ENCODE results near the gene GORASP2. TPM values are rescaled to one million over a fixed set of nuclear protein-coding genes. Genes with fewer than 3 reads are reported as not detected.

Gene GORASP2
- total and polyA plus RNA-seq, 2 of the 8 experiments (the other 6 are each of a cell fraction or from before 2014, with no cell fraction given): 86.8 to 214 TPM

DNA sequence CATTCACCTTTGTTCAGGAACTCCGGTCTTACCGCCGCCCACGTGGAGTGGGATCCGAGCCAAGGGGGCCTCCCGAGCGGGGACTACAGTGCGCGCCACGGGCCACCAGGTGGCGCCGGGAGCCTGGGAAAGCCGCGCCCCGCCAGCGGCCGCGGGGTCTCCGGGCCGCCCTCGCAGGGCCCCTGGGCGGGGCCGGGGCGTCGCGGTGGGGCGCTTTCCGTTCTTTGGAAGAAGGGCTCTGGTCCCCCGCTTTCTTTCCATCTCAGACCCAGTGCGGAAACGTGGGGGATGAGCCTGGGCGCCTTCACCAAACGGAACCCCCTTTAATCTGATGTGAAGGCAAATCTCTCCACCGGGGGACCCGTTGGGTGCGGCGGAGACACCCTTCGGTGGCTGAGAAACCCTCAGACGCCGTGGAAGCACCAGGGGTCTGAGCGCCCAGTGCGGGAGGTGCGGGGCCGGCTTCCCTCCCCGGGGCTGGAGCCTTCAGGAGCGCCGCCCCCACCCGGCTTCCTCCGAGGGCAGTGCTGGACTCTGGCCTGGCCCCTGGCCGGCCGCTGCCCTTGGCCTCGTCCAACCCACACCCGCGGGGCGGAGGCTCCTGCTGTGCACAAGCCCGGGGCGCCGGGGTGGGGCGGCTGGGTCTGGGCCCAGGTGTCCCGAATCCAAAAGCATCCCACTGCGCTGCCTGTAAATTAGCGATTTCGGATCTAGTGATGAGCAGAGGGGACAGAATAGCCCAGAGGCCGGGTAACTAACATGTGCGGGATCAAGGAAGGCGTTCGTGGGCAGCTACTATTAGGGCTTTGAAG is 44.6 kb downstream of the GORASP2 start (continued):
- TF ChIP-seq EP300 (IDR thresholded peaks at IDR 0.05; ENCODE audit: borderline replicate concordance in 1 of 2, low read depth in 2 of 2, low read length in 2 of 2) (peak in 1 of 2 experiments; percentile 60; a peak in 1 of 3 replicates), SIRT6 (IDR thresholded peaks at IDR 0.05; ENCODE audit: low read length) (no peak), EGR1 (IDR thresholded peaks at IDR 0.05; ENCODE audit: borderline replicate concordance, low read depth, low read length) (peak; percentile 67; the same call in 1 of the 2 replicates), BACH1 (IDR thresholded peaks at IDR 0.05; ENCODE audit: low read length) (peak; percentile 80; the same call in 1 of the 2 replicates)
- TF ChIP-seq, protein P1, sequence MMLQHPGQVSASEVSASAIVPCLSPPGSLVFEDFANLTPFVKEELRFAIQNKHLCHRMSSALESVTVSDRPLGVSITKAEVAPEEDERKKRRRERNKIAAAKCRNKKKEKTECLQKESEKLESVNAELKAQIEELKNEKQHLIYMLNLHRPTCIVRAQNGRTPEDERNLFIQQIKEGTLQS (IDR thresholded peaks at IDR 0.05; ENCODE audit: insufficient read depth, low read depth, low read length): no peak

Data from H1 (cell line).